Adrenal gland (tissue), 5 donors: Measurements from ENCODE around the gene NDUFB8.

ENCODE experiments used
- POLR2A ChIP-seq, 2 donors: fragments of 450-650 bp; IDR thresholded peaks; one replicate each; pipeline ENCODE4 v1.6.1; 2017; ENCODE audit warnings: antibody characterized with exemption in 2 of 2, mild to moderate bottlenecking in 2 of 2, moderate library complexity in 1 of 2
- TF ChIP-seq, protein P1 (sequence below), 6 experiments: fragments of 450-650 bp in 4 of 6; fragments of 200-600 bp in 2 of 6; sonication (generic) in 1 of 6; IDR thresholded peaks; 1 replicate in 5 of 6; 2 replicates in 1 of 6; pipeline versions ENCODE4 v1.5.1 to v1.8.0; 2016 to 2021; ENCODE audit warnings: antibody characterized with exemption in 6 of 6, mild to moderate bottlenecking in 2 of 6, moderate library complexity in 1 of 6
- donor health status: DM: no; HTN: no; CAD: no.

DNA sequence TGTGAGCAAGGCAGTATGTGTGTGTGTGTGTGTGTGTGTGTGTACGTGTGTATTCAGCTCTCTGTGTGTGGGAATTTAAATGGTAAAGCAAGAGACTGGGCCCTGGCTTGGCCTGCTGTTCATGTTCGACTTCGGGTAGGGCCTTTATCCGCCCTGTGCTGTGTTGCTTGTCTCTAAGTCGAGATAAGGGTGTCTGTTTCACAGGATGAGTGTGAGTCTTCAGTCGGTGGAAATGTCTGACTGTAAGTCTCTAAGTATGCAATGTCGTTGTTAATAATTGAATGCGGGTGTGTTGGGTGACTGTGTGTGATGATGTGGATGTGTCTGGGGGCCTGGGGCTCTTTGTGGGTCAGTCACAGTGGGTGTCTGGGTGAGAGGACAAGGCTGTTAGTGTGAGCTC is 40.8 kb upstream of the NDUFB8 start:
- TF ChIP-seq, protein P1, sequence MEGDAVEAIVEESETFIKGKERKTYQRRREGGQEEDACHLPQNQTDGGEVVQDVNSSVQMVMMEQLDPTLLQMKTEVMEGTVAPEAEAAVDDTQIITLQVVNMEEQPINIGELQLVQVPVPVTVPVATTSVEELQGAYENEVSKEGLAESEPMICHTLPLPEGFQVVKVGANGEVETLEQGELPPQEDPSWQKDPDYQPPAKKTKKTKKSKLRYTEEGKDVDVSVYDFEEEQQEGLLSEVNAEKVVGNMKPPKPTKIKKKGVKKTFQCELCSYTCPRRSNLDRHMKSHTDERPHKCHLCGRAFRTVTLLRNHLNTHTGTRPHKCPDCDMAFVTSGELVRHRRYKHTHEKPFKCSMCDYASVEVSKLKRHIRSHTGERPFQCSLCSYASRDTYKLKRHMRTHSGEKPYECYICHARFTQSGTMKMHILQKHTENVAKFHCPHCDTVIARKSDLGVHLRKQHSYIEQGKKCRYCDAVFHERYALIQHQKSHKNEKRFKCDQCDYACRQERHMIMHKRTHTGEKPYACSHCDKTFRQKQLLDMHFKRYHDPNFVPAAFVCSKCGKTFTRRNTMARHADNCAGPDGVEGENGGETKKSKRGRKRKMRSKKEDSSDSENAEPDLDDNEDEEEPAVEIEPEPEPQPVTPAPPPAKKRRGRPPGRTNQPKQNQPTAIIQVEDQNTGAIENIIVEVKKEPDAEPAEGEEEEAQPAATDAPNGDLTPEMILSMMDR (IDR thresholded peaks at IDR 0.05), result no peak
- TF ChIP-seq POLR2A (IDR thresholded peaks at IDR 0.05), result no peak
